Measurements from ENCODE around the gene PLAGL1. TPM values are rescaled to one million over a fixed set of nuclear protein-coding genes. Genes with fewer than 3 reads are reported as not detected.

Gene PLAGL1
- total and polyA plus RNA-seq, 12 donors, result 5.4 to 24.6 (median 12.5) TPM

- no peak overlapping the region for H3K4me3 ChIP-seq
- intact Hi-C loops (cut with DNase I), result loop anchor here in 7 of 10 donors (5.0 to 10.0 kb wide), 3 partner anchors 72 to 368 kb away; no protein-coding TSS in a partner anchor
- peaks cover 0 to 8% (median 0%) of the 10 kb centered on the region in 9 donors for H3K36me3 ChIP-seq
- no peak overlapping the region for H3K27ac ChIP-seq
- peak in 8 of 9 donors; percentile 40 to 67 (median 58) for TF ChIP-seq CTCF (IDR thresholded peaks at IDR 0.05)
- DNase-seq, result no peak
- no peaks in the 10 kb centered on the region for H3K27me3 ChIP-seq
- ATAC-seq, result peak in 1 of 8 donors; percentile 39
- 41 to 46% methylated on average over 4 of the region's 4 CpGs for WGBS, 2 donors
- H3K9me3 ChIP-seq, result no peaks in the 10 kb centered on the region
- peaks cover 0 to 8% (median 0%) of the 10 kb centered on the region in 9 donors for H3K4me1 ChIP-seq
Measured at GRCh38 chr6:143940011-143940597, 68.0 kb downstream of the PLAGL1 start.

DNA sequence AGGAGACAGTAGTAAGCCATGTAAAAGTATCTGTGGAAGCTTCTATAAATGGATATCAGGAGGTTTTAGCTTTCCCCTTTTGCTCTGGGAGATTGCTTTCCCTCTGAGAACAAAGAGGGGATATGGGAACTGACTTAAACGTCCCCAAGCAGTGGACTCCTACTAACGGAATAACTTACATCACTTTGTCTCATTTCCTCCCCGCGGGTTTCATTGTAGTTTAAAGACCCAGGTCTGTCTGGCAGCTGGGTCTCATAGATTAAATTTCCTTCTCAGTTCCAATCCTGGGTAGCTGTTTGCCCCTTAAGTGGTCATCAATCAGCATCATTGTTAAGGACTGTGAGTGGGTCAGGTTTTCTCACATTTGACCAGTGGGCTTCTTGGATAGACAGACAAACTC lies 68.7 kb downstream of the PLAGL1 start:
- no peak for TF ChIP-seq CTCF (IDR thresholded peaks at IDR 0.05)

GRCh38 chr6:143937668-143937970 lies 70.4 kb downstream of the PLAGL1 start:
- H3K4me1 ChIP-seq, result peaks cover 0 to 8% (median 0%) of the 10 kb centered on the region in 9 donors
- intact Hi-C loops (cut with DNase I), result no loop called here
- no peak for TF ChIP-seq CTCF (IDR thresholded peaks at IDR 0.05)
- H3K4me3 ChIP-seq, result no peak overlapping the region
- H3K27me3 ChIP-seq, result no peaks in the 10 kb centered on the region
- H3K9me3 ChIP-seq, result peaks cover 0 to 13% (median under 1%) of the 10 kb centered on the region in 11 donors
- H3K27ac ChIP-seq, result no peak overlapping the region
- 92 to 97% methylated on average over 1 of the region's 1 CpG for WGBS, 2 donors
- peaks cover 0 to 8% (median 0%) of the 10 kb centered on the region in 9 donors for H3K36me3 ChIP-seq
- ATAC-seq, result no peak
- DNase-seq, result no peak

More for the DNA sequence above, 68.7 kb downstream of the PLAGL1 start:
- no peak overlapping the region for H3K4me3 ChIP-seq
- WGBS, 2 donors, result 20 to 29% methylated on average over 4 of the region's 4 CpGs
- DNase-seq, result no peak
- ATAC-seq, result peak in 2 of 8 donors; percentile 17 to 56
- no peaks in the 10 kb centered on the region for H3K9me3 ChIP-seq
- peaks cover 0 to 8% (median 0%) of the 10 kb centered on the region in 9 donors for H3K36me3 ChIP-seq
- no peaks in the 10 kb centered on the region for H3K27me3 ChIP-seq
- intact Hi-C loops (cut with DNase I), result loop anchor here in 1 of 10 donors (2.0 kb wide), 1 partner anchor 71 kb away; no protein-coding TSS in a partner anchor
- peaks cover 0 to 8% (median 0%) of the 10 kb centered on the region in 9 donors for H3K4me1 ChIP-seq
- H3K27ac ChIP-seq, result no peak overlapping the region

DNA sequence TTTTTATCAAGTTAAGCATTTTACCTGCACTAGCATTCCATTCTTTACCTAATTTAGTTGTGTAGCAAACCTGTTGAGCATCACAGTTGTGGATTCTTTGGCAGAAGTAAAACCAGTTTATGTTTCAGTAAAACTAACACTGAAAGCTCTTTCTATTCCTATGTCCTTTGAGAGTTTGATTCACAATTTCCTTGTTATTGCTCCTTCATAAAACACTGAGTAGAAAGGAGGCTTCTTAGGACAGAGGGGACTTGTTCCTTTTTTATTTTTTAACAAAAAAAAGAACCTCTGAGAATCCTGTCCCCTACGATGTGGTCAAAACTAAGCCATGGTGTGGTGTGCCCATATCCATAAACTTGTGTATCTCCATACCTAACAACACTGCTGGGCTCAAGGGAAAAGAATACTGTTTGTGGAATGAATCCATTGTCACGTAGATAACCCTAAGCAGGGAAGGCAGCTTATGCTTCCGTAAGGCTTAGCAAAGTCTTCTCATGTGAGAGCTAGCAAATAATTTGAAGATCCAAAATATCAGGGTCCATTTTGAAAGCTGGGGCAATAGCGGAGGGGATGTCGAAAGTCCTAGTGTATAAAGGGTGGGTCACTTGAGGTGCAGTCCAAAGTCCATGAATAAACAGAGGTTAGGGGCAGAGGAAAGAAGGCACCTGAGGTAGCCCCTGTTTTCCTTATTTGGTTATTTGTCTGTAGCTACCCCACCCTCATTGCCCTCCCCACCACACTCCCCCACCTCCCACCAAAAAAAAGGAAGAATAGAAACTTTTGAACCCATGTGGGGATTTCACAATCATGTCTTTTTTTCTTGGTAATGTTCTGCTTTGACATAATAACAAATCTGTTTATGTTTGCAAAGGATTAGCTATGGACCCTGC lies 71.0 kb downstream of the PLAGL1 start:
- no peak for ATAC-seq
- H3K4me1 ChIP-seq, result peaks cover 0 to 8% (median 0%) of the 10 kb centered on the region in 9 donors
- peaks cover 0 to 19% (median 6%) of the 10 kb centered on the region in 11 donors for H3K9me3 ChIP-seq
- DNase-seq, result no peak
- intact Hi-C loops (cut with DNase I), result no loop called here
- WGBS, 2 donors, result 70 to 75% methylated on average over 5 of the region's 5 CpGs
- H3K27ac ChIP-seq, result no peak overlapping the region
- TF ChIP-seq CTCF (IDR thresholded peaks at IDR 0.05), result no peak
- H3K4me3 ChIP-seq, result no peak overlapping the region
- H3K36me3 ChIP-seq, result peaks cover 0 to 7% (median 0%) of the 10 kb centered on the region in 9 donors
- no peaks in the 10 kb centered on the region for H3K27me3 ChIP-seq

All from heart right ventricle (tissue), 16 donors.